Cardiac muscle cell (in vitro differentiated cells and primary cell): ENCODE data around the gene POLR2M. TPM values are rescaled to one million over a fixed set of nuclear protein-coding genes. Genes with fewer than 3 reads are reported as not detected.

ENCODE experiments used
- DNase-seq, 2 donors: peaks; one replicate each; pipeline versions ENCODE4 v3.0.0 to v3.0.0-alpha.2; 2010 to 2017; ENCODE audit warnings: low read depth in 1 of 2, low spot score in 1 of 2
- H3K27ac ChIP-seq: fragments of 200-600 bp; sonication (generic); 2 replicates; pipeline ENCODE4 v1.5.1; 2016
- H3K27me3 ChIP-seq: fragments of 200-600 bp; sonication (generic); 2 replicates; pipeline ENCODE4 v1.6.0; 2016; ENCODE audit warnings: control low read depth
- H3K36me3 ChIP-seq: fragments of 200-600 bp; sonication (generic); 2 replicates; pipeline ENCODE4 v1.5.1; 2016; ENCODE audit warnings: control low read depth
- H3K4me1 ChIP-seq: fragments of 200-600 bp; sonication (generic); 2 replicates; pipeline ENCODE4 v1.8.1; 2017; ENCODE audit warnings: low read depth, mild to moderate bottlenecking, mixed run types
- H3K4me3 ChIP-seq: fragments of 200-600 bp; sonication (generic); 2 replicates; pipeline ENCODE4 v1.5.1; 2016; ENCODE audit warnings: mild to moderate bottlenecking
- H3K9me3 ChIP-seq: fragments of 200-600 bp; sonication (generic); 2 replicates; pipeline ENCODE4 v1.5.1; 2017; ENCODE audit warnings: low read depth, mild to moderate bottlenecking, control low read depth
- polyA plus RNA-seq: library from polyadenylated mRNA; unstranded; fragments of >200 nt; fragmentation: Nextera tagmentation; extraction: Ambion mirVana; gene quantifications from 2 replicates; pipeline ENCODE4 v1.2.1, GENCODE V29; 2016
- total RNA-seq: library from RNA; depleted of rRNA; stranded (reverse); fragments of >200 nt; gene quantifications from 2 replicates; pipeline ENCODE4 v1.2.3, GENCODE V29; 2016
- TF ChIP-seq, protein P1 (sequence below): IDR thresholded peaks from 2 replicates; pipeline ENCODE4 v1.5.1; 2012; ENCODE audit warnings: low read depth, mild to moderate bottlenecking, low read length

Gene POLR2M
- total and polyA plus RNA-seq, 2 experiments from 2014 or later, result 24.9 to 225 TPM

DNA sequence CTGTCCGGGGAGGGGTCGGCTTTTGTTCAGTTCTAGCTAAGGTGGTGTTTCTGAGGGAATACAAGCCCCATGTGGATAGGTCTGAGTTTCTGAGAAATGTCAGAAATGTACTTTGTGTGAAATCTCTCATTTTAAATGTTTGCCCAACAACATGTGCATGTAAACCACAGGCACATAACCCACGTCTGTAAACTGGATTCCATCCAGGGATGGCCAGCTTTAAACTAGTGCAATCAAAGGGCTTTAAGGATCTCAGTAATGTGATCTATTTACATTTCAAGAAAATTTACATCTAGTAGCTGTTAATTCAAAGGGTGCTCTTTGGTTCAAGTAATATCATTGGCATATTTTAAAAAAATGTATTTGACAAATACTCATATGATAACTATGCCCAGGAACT lies 52.0 kb downstream of the POLR2M start:
- no peaks in the 10 kb centered on the region for H3K4me1 ChIP-seq

DNA sequence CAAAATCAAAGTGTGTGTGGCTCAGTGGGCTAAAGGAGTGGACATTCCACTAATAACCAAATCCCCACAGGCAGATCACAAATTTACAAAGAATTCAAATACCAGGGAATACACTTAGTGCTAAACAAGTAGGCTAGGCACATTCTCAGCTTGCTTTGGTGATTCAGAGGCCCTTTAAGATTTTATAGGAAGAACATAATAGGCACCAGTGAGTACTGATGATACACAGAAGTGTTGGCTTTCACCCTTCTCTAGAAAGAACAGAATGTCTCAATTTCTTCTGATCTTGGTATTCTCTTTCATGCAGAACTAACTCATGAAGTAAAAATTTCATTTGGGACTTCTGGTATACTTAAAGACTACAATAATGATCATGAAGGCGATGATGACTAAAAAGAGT lies 55.0 kb downstream of the POLR2M start:
- Histone ChIP-seq H3K27ac (no peak overlapping the region), H3K4me1 (no peaks in the 10 kb centered on the region), H3K4me3 (no peak overlapping the region), H3K27me3 (no peaks in the 10 kb centered on the region), H3K36me3 (no peaks in the 10 kb centered on the region), H3K9me3 (no peaks in the 10 kb centered on the region)
- no peak for DNase-seq
- TF ChIP-seq, protein P1, sequence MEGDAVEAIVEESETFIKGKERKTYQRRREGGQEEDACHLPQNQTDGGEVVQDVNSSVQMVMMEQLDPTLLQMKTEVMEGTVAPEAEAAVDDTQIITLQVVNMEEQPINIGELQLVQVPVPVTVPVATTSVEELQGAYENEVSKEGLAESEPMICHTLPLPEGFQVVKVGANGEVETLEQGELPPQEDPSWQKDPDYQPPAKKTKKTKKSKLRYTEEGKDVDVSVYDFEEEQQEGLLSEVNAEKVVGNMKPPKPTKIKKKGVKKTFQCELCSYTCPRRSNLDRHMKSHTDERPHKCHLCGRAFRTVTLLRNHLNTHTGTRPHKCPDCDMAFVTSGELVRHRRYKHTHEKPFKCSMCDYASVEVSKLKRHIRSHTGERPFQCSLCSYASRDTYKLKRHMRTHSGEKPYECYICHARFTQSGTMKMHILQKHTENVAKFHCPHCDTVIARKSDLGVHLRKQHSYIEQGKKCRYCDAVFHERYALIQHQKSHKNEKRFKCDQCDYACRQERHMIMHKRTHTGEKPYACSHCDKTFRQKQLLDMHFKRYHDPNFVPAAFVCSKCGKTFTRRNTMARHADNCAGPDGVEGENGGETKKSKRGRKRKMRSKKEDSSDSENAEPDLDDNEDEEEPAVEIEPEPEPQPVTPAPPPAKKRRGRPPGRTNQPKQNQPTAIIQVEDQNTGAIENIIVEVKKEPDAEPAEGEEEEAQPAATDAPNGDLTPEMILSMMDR, result no peak

More for the DNA sequence above, 52.0 kb downstream of the POLR2M start:
- DNase-seq, result peak in 1 of 2 donors; percentile 30
- TF ChIP-seq, protein P1, result no peak
- no peaks in the 10 kb centered on the region for H3K27me3 ChIP-seq
- H3K9me3 ChIP-seq, result no peaks in the 10 kb centered on the region
- H3K36me3 ChIP-seq, result no peaks in the 10 kb centered on the region
- H3K4me3 ChIP-seq, result no peak overlapping the region
- H3K27ac ChIP-seq, result no peak overlapping the region

DNA sequence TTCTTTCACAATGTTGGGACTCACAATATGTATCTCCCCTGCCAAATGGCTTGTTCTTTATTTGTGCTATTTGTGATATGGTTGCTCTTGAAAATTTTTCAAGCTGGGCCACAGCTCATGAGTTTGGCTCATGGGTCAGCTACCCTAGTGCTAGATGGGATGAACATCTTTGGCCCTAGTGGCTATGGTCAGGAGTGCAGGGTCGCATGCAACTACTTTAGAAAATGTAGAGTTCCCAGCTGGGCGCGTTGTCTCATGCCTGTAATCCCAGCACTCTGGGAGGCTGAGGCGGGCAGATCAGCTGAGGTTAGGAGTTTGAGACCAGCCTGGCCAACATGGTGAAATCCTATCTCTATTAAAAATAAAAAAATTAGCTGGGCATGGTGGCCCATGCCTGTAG lies 55.8 kb downstream of the POLR2M start:
- DNase-seq, result no peak
- Histone ChIP-seq H3K27me3 (no peaks in the 10 kb centered on the region), H3K4me1 (no peaks in the 10 kb centered on the region), H3K4me3 (no peak overlapping the region), H3K36me3 (no peaks in the 10 kb centered on the region), H3K9me3 (no peaks in the 10 kb centered on the region), H3K27ac (no peak overlapping the region)
- TF ChIP-seq, protein P1, result no peak

DNA sequence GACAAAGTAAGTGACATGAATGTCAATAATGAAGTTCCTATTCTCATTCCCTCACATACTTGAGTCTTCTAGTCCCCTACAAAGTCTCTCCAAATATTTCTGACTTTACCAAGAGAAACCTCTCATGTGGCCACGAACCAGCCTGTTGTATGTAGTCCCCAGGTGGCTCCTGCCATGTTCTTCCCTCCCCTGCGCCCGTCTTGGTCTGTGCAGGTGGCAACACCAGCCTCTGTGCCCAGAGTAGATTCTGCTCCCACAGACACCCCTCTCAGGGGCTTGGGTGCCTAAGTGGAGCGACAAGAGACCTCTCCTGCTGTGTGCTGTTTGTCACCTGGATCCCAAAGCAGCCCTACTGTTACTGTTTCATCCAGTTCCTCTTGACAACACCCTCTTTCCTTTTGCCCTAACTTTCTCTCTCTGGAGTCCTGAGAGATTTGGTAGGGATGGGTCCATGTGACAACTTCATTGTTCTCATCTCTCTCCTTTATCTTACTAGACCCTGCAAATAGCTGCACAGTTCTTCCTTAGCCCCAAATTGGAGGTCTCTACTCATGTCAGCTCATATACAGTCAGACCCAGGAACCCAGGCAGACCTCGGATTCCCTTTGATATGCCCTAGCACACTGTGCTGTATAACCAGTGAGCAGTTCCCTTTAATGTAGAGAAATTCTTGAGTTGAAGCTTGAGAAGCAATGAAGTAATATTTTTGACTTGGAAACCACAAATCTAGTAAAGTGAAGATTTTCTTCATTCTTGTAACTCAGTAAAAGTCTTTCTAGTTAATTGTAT lies 56.9 kb downstream of the POLR2M start:
- no peak for DNase-seq
- H3K27ac ChIP-seq, result no peak overlapping the region
- no peaks in the 10 kb centered on the region for H3K36me3 ChIP-seq
- H3K4me1 ChIP-seq, result no peaks in the 10 kb centered on the region
- no peaks in the 10 kb centered on the region for H3K9me3 ChIP-seq
- H3K4me3 ChIP-seq, result no peak overlapping the region
- no peaks in the 10 kb centered on the region for H3K27me3 ChIP-seq
- TF ChIP-seq, protein P1, result no peak

Other genes starting within 250 kb of the POLR2M start
- gene MYZAP, start 114.8 kb upstream of the POLR2M start, total RNA-seq, result 103 and 143 TPM in 2 replicates
- 175 and 230 TPM in 2 replicates for gene MYZAP, start 114.8 kb upstream of the POLR2M start, polyA plus RNA-seq